Cerebellar nuclear complex (tissue), 1 donor: ENCODE data around the gene METRN.

ENCODE experiments used
- DNase-seq, 2 experiments: peaks; one replicate each; lab custom pipeline; 2025; lab: John Stamatoyannopoulos, UW

Gene METRN

DNA sequence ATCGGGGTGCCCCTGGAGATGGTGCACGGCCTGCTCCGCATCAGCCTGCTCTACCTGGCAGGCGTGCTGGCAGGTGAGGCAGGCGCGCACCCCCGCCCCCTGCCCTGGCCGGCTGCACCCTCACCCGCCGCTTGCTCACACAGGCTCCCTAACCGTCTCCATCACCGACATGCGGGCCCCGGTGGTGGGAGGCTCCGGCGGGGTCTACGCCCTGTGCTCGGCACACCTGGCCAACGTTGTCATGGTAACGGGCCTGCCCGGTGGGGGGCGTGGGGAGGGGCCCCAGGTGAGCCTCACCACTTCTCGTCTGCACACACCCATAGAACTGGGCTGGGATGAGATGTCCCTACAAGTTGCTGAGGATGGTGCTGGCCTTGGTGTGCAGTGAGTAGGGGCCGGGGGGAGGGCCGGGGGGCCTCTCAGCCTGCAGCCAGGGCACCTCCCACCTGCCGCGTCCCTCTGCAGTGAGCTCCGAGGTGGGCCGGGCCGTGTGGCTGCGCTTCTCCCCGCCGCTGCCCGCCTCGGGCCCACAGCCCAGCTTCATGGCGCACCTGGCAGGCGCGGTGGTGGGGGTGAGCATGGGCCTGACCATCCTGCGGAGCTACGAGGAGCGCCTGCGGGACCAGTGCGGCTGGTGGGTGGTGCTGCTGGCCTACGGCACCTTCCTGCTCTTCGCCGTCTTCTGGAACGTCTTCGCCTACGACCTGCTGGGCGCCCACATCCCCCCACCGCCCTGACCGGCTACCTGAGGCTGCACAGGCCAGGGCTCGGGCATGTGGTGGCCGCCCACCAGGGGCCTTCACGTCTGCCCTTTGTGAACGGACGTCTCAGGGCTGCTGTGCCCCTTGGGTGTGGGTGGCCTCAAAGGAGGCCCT, 37.4 kb upstream of the METRN start:
- DNase-seq: no peak

DNA sequence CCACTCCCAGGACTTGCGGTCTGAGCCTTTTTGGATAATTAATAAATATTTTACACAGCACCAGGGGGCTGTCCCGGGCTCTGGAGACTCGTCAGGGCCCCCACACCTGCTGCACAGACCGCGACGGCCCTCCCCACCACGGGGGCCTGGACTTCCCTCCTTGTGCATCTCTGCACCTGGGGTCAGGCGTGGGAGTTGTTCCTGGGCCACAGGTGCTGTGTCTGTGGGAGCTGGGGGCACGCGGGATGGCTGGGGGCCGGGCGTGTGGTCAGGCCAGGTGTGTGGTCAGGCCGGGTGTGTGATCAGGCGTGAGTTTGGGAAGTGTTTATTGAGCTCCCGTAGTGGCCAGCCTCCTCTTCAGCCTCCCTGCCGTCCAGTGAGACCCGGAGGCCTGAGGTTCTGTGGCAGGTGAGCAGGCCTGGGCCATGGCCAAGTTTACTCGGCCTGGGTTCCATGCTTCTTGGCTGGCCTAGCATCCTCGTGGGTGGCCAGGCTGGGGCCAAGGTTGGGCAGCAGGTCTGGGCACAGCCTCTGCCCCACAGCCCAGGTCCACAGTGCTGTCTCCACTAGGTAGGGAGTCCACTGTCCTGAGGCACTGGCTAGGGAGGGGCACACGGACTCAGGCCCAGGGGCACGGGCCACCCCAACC, 36.6 kb upstream of the METRN start:
- no peak for DNase-seq

DNA sequence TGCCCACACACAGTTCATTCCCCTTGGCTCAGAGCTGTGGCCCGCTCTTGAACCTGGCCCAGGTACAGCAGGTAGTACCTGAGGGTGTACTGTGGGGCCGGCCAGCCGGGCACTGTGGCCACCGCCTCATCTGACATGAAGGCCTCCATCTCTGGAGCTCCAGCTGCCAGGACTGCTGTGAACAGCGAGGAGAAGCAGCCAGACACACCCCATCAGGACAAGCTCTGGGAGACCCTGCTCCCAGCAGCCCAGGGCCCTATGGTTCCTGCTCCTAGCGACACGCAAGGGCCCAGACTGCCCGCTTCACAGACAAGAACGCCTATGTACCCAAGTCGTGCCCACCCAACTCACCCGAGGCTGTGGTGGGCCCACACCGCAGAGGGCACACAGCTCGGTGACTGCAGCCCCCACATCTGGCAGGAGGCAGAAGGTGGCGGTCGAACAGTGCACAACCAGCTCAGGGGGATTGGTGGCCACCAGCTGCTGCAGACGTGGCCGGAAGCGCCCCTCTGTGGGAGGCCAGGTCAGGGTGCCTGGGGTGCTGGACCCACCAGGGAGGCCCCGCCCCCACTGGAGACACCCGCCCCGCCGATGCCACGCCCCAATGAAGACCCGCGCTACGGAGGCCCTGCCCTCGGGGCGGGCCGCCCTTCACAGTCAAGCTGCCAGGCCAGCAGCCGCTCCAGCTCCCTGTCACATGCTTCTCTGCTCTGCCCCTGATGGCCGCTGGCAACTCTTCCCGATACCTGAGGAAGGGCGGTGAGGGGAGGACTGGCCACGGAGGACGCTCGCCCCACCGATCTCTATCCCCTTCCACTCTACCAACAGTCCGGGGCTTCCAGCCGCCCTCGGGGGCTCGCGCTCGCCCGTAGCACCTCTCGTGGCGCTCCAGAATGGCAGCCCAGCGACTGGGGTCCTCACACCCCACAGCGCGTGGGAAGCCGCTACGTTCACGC, 35.8 kb upstream of the METRN start:
- DNase-seq: no peak

DNA sequence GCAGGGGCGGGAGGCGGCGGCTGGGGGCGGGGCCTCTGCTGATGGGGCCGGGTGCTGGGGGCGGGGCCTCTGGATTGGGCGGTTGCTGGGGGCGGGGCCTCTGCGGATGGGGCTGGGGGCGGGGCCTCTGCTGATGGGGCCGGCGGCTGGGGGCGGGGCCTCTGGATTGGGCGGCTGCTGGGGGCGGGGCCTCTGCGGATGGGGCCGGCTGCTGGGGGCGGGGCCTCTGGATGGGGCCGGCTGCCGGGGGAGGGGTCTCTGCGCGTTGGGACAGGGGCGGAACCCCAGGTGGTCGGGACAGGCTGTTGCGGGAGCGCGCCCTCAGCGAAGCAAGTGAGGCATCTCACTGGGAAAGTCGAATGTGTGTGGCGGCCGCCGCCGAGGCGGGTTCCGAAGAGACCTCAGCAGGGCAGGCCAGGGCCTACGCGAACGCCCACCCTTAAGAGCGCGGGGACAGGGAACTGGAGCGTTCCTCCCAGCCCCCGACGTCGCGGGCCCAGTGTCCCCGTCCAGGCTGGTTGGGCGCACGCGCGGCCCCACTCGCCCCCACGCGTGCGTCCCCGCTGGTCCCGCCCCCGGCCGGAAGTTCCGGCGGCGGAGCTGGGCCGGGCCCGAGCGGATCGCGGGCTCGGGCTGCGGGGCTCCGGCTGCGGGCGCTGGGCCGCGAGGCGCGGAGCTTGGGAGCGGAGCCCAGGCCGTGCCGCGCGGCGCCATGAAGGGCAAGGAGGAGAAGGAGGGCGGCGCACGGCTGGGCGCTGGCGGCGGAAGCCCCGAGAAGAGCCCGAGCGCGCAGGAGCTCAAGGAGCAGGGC, 34.9 kb upstream of the METRN start, which contains the start of gene STUB1:
STUB1 (plus strand) TSS at position 597 of the 811 bp plus-strand sequence; CDS start at position 713, 116 bp downstream.
- no peak for DNase-seq

DNA sequence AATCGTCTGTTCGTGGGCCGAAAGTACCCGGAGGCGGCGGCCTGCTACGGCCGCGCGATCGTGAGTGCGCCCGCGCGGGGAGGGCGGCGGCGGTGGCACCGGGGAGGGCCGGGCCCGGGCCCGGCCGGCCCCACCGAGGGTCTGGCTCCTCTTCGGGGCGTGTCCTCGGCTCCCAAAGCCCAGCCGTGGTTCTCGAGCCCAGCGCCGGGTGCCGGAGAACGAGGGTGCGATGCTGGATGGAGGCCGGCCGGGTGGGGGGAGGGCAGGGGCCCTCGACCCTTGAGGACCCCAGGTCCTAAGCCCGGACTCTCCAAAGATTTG, 34.3 kb upstream of the METRN start:
- no peak for DNase-seq

DNA sequence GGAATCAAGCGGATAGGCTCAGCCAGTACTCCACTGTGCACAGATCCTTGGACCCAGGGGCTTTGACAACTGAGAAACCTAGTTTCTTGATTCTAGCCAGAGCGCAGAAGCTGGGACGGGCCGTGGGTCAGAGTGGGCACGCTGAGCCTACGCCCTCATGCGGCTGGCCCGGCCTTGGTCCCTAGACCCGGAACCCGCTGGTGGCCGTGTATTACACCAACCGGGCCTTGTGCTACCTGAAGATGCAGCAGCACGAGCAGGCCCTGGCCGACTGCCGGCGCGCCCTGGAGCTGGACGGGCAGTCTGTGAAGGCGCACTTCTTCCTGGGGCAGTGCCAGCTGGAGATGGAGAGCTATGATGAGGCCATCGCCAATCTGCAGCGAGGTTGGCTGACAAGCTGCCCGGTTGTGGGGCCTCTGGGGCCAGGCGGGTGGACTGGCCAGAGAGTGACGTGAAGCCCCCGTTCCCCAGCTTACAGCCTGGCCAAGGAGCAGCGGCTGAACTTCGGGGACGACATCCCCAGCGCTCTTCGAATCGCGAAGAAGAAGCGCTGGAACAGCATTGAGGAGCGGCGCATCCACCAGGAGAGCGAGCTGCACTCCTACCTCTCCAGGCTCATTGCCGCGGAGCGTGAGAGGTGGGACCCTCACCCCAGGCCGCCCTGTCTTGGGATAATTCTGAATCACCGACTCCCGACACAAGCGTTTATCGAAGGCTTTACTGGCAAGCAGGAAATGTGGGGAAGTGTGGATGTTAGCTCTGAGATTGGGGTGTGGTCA, 33.8 kb upstream of the METRN start:
- no peak for DNase-seq

DNA sequence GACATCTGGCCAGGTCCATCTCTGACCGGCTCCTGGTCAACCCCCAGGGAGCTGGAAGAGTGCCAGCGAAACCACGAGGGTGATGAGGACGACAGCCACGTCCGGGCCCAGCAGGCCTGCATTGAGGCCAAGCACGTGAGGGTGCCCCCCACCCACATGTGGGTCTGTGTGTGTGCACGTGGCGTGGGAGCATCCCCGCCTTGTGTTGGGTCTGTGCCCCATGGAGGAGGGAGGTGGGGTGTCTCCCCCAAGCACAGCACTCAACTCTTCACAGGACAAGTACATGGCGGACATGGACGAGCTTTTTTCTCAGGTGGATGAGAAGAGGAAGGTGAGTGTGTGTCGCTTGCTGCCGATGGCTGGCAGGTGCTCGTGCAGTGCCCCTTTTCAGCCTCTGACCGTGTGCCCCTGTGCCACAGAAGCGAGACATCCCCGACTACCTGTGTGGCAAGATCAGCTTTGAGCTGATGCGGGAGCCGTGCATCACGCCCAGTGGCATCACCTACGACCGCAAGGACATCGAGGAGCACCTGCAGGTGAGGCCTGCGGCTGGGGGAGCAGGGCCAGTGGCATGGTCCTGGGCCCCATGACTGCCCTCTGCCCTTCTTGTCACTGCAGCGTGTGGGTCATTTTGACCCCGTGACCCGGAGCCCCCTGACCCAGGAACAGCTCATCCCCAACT, 33.0 kb upstream of the METRN start:
- DNase-seq: no peak

DNA sequence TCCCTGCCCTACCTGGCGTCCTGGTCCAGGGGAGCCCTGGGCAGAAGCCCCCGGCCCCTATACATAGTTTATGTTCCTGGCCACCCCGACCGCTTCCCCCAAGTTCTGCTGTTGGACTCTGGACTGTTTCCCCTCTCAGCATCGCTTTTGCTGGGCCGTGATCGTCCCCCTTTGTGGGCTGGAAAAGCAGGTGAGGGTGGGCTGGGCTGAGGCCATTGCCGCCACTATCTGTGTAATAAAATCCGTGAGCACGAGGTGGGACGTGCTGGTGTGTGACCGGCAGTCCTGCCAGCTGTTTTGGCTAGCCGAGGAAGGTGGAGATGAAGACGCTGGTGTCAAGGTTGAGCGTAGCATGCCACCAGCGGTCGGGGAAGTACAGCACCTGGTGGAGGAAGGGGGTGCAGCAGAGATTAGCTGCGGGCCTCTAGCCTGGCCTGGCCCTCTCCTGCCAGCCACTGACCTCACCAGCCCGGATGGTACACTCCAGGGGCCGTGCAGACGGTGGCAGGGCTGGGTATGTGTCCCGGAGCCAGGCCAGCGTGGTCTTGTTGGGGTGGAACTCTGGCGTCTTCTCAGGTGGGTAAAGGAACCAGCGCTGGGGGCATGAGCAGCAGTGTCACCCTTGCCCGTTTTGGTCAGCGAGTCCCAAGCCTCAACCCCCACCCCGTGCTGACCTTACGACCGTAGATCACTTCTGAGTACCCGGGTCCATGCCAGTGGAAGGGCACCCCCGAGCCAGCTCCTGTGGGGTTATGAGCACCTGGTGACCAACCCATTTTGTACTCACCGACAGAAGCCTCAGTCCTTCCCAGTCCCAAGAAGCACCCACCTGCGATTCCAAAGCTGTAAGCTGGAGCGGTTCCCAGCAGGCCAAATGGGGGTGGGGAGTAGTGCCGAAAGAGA, 32.2 kb upstream of the METRN start:
- DNase-seq: no peak

DNA sequence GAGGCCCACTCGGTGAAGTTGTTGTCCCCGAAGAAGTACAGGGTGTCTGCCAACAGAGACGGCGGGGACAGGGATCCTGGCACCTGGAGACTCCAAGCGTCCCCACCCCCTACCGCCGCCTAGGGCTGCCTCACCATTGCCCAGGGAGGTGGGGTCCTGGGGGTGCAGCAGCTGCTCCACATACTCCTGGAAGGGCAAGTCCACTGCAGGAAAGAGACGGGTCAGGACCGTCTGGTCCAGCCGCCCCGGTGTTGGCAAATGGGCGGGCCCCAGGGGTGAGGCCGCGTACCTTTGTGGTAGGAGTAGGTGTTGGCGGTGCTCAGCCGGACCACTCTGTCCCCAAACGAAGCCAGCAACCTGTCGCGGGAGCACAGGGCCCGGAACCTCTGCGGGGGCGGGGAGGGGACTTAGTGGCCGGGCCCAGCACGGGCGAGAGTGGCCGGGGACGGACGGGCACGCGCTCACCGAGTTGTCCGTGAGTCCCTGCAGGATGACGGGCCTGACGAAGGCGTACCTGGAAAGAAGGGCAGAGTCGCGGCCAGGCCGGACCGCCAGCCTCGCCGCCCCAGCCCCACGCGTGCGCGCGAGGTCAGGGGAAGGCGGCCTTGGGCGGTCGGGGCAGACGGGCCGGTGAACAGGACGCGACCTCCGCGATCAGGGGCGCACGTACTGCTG, 31.4 kb upstream of the METRN start:
- DNase-seq: no peak

DNA sequence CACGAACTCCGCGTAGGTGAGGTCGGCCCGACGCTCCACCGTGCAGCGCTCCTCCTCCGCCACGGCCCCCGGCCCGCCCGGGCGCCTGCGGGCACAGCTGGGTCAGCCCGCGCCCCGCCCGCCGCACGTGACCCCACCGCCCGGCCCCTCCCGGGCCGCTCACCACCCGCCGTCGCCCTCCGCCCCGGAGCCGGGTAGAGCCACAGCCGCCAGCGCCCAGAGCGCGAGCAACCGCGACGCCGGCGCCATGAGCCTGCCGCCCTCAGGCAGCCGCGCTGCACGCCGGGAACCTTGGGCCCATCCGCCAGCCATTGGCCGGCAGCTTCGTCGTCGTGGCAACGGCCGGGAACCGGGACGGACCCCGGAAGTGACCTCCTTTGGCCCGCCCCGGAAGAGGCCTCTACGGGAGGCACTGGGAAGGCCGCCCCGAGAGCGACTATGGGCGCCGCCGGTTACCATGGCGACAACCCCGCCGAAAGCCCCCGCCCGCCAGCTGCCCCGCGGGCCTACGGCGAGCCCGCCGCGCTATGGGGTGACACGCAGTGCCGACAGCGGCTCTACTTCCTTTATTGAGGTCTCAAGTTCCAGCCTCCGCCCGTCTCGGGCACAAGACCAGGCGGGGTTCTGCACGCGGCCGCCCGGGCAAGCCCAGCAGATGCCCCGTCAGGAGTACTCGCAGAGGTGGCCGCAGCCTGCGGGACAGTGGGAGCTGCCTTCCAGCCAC, 30.7 kb upstream of the METRN start, which contains the start of gene JMJD8:
JMJD8 (minus strand) TSS at position 264 of the 724 bp plus-strand sequence; CDS start at position 249, 15 bp downstream.
- peak; percentile 37 to 70 for DNase-seq

DNA sequence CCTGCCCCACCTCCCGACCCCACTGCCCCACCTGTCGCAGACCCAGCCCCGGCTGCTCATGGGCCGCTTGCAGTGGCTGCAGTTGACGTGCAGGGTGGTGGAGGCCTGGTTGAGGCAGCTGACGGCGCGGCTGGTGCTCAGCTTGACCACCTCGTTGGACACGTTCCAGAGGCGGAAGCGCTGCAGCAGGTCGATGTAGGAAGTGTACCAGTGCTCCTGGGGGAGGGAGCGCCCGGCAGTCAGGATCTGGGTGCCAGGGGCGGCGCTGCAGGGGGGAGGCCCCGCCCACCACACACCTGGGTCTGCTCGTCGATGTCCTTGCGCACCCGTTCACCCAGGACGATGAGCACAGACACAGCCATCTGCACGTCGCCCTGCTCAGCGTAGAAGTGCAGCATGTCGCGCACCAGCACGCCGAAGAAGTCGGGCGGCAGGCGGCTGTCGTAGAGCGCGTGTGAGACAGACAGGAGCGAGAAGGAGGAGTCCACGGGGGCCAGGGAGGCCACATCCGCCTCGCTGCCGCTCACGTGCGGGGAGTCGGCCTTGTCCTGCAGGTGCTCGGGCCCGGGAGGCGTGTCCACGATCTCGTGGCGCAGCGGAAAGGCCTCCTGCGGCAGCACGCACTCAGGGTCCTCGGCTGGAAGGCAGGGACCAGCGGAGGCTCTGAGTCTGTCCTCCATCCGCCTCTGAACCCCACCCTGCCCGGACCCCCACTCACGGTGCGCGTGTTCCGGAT, 29.8 kb upstream of the METRN start:
- no peak for DNase-seq

DNA sequence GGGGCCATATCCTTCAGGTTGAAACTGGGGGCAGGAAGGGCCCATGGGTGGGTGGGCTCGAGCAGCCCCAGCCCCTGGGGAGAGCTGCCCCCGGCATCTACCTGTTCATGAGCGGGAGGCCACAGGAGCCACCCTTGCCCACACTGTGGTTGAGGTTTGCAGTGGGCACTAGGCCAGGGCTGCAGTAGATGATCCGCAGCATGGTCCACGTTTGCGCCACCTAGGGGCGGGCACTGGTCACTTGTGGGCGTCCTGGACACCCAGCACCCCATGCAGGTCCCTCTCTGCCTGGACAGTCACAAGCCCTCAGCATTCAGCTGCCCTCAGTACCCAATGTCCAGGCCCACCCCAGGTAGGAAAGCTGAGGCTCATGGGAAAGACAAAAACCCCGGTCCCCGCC, 29.0 kb upstream of the METRN start:
- no peak for DNase-seq

DNA sequence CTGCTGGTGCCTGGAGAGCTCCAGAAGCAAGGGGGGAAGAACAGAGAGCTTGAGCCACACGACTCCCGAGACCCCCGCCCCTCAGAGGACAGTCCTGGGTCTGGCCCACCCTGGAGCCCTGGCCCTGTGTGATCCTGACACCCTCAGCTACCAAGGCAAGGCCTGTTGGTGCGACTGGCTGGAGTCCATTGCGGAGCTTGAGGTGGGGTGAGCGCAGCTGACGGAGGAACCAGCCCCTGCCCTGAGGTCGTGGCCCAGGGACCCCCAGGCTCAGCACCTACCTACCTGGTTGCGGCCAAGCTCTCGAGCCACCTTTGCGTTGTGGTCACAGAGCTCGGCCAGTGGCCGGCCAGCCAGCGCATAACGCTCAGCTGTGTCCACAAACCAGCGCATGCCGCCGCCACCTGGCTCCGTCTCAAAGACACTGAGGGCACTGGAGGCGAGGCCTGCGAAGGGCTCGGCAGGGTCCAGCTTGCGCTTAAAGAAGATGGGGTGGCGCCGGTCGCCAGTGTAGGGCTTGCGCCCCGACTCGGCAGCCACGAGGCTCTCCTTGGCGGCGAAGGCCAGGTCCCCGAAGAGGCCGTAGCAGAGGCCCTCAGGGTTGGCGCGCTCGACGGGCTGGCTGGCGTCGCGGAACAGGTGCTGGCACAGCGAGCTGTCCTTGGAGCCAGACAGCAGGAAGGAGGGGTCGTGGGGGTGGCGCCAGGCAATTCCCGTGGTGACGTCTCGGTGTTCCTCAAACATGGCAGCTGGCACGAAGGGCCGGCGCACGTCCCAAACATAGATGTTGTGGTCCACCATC, 28.3 kb upstream of the METRN start:
- DNase-seq: no peak

DNA sequence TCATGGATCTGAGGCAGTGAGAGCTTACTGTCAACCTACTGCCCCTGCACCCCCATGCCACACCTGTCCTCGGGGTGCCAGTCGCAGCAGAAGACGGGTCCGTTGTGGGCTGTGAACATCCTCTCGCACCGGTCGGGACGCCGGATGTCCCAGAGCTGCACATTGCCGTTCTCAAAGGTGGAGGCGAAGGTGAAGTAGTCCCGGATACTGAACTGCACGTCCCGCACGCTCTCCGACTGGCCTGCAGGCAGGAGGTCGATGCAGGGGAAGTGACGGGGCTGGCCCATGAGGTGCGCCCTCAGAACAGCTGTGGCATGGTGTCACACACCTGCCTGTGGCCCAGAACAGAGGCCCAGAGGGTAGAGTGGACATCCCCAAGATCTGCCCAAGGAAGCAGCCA, 27.4 kb upstream of the METRN start:
- no peak for DNase-seq

DNA sequence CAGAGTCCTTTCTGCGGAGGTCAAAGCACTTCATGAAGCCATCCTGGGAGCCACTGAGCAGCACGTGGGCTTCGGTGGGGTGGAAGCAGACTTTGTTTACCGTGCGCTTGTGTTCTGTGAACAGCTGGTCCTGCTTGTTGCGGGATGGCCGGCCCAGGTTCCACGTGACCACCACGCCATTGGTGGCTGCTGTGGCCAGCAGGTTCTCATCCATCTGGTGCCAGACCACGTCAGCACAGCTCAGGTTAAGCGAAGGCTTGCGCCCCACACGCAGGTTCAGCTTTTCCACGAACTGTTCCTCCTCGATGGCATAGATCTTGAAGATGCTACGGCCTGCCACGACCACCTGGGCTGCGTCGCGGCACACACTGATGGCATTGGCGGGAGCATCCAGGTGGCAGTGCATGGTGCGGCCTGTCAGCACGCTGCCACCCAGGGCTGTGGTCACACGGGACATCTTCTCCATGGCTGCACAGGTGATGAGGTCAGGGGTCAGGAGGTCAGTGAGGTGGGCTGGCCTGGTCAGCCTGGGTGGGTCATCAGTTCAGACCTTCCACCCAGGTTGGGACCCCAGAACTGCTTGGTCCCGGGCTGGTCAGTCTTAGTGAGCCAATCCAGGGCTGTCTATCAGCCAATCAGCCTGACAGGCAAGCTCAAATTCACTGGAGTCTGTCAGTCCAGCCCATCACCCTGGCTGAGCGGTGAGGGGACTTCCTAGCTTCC, 25.6 kb upstream of the METRN start:
- DNase-seq: no peak
